Stimulated activated CD4-positive, alpha-beta T cell treated with anti-CD3 and anti-CD28 coated beads, Interleukin-4, amount 100 ng/mL, for 4 hours (primary cell): ENCODE data around the gene BCR.
"Not testable (repeated sequence)": the region's sequence is repeated elsewhere in the genome, so short reads cannot be mapped to it uniquely, and the experiment has no call there.

Source experiments
- DNase-seq, 2 experiments: peaks; one replicate each; pipeline ENCODE4 v3.0.0-alpha.2; 2020

Gene BCR

GRCh38 chr22:23291806-23292452, 111.6 kb downstream of the BCR start:
- no peak for DNase-seq

GRCh38 chr22:23292453-23293350, 112.4 kb downstream of the BCR start:
- no peak for DNase-seq

GRCh38 chr22:23293720-23294119, 113.4 kb downstream of the BCR start:
- no peak for DNase-seq

DNA sequence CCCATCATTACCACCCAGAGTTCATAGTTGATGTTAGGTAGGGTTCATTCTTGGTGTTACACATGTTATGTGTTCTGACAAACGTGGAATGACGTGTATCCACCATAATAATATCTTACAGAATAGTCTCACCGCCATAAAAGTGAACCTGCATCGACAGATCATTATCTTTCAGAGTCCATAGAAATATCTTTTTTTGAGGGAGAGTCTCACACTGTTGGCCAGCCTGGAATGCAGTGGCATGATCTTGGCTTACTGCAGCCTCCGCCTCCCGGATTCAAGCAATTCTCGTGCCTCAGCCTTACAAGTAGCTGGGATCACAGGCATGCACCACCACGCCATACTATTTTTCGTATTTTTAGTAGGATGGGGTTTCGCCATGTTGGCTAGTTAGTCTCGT, 113.9 kb downstream of the BCR start:
- no peak for DNase-seq

DNA sequence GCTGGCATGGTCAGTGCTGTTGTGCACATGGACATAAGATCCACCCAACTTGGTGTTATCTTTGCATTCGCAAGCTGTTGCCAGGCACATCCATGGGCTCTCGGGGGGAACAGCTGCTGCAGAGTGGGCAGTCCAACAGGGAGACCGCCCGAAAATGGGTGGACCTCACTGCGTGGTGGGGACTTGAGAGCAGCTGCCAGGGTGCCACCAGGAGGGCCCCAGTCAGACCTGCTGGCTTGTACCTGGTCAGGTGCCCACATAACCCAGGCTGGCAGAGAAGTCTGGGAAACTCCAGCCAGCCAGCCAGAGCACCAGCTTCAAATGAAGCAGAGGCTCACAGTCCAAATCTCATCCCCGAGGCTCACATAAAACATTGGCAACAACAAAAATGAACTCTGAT, 120.2 kb downstream of the BCR start:
- no peak for DNase-seq

DNA sequence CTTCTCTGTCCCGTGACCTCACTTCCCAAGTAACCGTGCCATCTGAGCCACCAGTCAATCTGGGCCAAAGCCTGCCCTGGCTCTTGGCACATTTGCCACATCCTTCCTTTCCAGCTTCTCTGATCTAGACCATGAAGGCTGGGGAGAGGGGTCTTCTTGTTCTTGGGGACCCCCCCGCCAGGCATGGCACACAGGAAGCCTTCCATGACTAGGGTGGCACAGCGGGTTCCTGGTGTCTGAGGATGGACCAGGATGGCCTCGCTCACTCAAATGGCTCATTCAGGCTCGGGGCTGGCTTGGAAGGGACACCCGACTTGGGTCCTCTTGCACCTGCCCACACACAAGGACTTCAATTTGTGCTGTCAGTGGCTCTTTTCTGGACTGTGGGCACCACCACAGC, 121.3 kb downstream of the BCR start:
- no peak for DNase-seq

GRCh38 chr22:23302171-23303002, 122.1 kb downstream of the BCR start:
- no peak for DNase-seq

DNA sequence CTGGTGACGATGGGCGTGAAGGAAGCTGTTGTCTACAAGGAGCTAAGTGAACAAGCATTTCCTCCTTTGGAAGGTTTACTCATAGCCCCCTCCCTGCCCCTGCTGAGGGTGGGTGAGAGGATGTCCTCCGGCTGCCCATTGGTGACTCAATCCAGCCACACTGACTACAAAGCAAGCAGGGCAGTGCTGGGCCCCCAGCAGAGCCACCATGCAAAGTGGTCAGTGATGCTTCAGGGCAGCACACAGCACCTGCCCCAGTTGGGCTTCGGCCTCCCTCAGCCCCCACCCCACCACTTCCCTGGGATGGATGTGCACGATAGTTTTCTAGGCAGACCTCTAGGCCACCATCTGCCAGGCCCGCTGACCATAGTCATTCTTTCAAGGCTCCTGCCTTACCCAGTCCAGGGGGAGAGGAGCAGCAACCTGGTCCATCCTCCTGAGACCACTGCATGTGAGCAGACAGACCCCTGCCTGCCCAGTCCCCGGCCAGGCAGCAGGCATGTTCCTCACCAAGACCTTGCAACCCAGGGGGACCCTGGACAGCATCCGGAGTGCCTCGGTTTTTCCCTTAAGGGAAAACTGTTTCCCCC, 125.1 kb downstream of the BCR start:
- DNase-seq: no peak

DNA sequence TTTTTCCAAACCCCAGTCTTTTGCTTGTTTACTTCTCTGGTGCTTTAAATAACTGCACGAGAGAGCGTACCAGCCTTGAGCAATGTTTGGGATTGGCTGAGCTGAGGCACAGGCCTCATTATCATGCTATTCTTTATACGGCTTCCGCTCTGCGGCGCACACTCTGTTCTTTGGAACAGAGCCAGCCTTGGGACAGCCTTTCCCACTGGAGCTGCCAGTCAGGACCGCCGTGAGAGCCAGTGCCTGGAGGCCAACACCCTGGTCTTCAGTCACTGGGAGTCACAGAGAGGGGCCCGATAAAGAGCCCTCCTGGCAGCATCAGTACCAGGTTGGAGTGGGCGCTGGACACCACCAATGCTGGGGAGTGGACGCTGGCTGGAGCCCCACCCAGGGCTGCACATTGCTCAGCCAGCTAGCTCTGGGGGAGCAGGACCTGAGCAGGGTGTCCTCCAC, 125.6 kb downstream of the BCR start:
- DNase-seq: no peak

DNA sequence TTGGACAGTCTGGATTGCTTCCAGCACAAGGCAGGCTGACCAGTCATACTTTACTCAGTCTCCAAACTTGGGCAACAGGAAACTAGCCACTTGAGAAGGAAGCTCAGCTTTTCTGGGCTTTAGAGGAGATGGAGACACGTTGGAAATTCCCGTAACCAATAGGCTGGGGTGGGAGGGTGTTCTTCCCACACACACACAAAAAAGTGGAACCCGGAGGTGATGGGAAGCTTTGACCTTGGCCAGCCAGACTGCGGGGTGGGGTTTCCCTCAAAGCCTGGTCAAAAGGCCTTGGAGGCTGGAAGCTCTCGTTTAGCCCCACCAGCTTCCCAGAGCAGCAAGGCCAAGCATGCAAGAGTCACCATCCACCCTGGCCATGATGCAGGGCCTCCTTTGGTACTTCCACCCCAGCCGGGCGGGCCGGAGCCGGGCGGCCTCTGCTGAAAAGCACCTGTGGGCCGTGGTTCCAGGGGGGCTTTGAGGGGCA, 126.2 kb downstream of the BCR start:
- DNase-seq: no peak

GRCh38 chr22:23306926-23307325, 126.6 kb downstream of the BCR start:
- no peak for DNase-seq

GRCh38 chr22:23307511-23307910, 127.2 kb downstream of the BCR start:
- DNase-seq: not testable (repeated sequence)

- DNase-seq: not testable (repeated sequence)
Observed at GRCh38 chr22:23309261-23309660, 129.0 kb downstream of the BCR start.

GRCh38 chr22:23310443-23311097, 130.3 kb downstream of the BCR start:
- not testable (repeated sequence) for DNase-seq

DNA sequence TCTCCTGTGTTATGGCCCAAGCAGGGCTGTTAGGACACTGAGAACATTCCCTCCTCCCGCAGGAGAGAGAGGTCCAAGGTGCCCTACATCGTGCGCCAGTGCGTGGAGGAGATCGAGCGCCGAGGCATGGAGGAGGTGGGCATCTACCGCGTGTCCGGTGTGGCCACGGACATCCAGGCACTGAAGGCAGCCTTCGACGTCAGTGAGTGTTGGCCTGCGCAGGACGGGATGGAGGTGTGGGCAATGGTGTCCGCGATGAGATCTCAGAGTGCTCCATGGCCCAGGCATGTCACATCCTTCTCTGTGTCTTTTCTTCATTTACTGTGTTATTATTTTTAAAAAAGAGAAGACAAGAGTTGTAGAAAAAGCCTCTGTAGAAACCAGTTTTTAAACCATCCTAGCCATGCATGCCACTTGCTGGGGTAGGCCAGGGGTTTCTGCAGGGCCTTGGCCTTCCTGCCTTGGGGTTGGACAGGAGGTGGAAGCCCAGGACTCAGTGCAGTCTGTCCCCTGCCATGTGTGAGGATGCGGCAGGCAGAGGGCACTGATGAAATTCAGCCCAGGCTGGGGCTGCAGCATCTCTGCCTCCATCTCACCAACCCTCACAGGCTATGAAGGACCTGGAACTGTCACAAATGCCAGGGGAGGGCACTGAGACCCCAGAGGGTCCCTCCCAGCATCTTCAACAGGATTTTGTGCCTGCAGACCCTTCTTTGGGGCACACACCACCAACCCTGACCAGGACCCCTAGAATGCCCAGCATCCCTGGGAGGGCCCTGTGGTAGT, 131.5 kb downstream of the BCR start:
- not testable (repeated sequence) for DNase-seq

DNA sequence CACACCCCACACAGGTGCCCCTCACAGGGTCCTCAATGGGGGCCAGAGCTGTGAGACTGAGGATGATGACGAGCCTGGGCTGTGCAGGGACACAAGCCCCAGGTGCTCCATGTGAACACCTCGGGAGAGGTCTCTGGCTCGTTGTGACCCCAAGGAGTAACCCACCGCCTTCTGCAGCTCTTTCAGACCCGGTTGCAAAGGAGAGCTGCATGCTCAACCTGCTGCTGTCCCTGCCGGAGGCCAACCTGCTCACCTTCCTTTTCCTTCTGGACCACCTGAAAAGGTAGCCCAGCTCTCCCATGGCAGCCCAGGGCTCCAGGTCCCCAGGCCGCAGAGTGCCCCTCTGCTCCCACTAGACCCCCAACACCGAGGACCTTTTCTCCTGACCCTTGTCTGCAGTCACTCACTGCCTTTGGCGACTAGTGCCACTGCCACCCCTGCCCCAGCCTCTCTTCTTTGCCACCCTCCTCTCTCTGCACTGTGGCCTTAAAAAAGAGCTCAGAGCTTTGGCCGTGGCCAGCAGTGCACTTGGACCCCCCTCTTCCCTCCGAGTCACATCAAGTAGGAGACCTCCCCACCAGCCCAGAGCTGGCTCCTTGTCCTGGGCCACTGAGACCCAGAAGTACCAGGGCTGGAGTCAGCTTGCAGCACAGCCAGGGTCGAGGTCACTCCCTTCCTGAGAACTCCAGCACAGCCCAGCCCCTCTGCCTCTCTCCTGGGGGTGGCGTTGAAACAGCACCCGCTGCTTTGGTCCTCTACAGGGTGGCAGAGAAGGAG, 133.7 kb downstream of the BCR start:
- no peak for DNase-seq

DNA sequence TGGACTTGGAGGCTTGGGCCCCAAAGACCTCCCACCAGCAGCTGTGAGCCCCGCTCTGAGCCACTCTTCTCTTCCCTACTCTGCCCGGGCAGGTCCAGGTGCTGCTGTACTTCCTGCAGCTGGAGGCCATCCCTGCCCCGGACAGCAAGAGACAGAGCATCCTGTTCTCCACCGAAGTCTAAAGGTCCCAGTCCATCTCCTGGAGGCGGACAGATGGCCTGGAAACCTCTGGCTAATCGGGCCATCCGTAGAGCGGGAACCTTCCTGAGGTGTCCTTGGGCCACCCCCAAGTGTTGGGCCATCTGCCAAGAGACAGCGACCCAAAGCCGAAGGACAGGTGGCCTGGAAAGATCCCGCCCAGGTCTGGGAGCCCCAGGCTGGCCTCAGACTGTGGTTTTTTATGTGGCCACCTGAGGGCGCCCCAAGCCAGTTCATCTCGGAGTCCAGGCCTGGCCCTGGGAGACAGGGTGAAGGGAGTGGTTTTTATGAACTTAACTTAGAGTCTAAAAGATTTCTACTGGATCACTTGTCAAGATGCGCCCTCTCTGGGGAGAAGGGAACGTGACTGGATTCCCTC, 135.1 kb downstream of the BCR start:
- DNase-seq: peak; percentile 27 to 49

GRCh38 chr22:23316596-23316995, 136.3 kb downstream of the BCR start:
- DNase-seq: not testable (repeated sequence)

- DNase-seq: not testable (repeated sequence)
Observed at GRCh38 chr22:23318316-23318715, 138.0 kb downstream of the BCR start.

GRCh38 chr22:23322497-23323080, 142.3 kb downstream of the BCR start:
- DNase-seq: not testable (repeated sequence)
